GM18909 (cell line): ENCODE results near the gene VPS37B.

Experiments used
- ATAC-seq: cut with Tn5 transposase; IDR thresholded peaks from one replicate; pipeline ENCODE4 v1.9.1; 2021; ENCODE audit warnings: mild to moderate bottlenecking; ENCODE audit not compliant: unreplicated experiment, poor library complexity

VPS37B gene

GRCh38 chr12:122844366-122844971 lies 51.5 kb downstream of the VPS37B start:
- ATAC-seq = no peak

DNA sequence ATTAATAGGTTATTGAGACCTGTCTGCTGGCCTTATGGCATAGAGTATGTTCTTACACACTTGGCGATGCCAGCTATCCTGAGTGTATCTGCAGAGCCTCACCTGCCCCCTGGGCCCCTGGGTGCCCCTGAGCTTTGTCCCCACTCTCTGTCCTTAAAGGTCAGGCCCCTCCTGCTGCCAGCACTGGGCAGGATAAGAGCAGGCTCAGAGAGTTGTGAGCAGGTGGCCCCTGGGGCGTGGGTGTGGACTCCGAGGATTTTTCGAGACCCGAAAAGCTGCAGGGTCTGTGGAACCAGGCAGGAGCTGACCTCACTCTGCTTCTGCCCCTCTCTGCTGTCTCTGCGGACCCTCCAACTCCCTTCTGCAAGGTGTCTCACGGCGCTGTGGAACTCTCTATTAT lies 52.5 kb downstream of the VPS37B start:
- no peak for ATAC-seq

GRCh38 chr12:122842505-122843405 lies 53.2 kb downstream of the VPS37B start:
- no peak for ATAC-seq

GRCh38 chr12:122841544-122842321 lies 54.2 kb downstream of the VPS37B start:
- no peak for ATAC-seq

DNA sequence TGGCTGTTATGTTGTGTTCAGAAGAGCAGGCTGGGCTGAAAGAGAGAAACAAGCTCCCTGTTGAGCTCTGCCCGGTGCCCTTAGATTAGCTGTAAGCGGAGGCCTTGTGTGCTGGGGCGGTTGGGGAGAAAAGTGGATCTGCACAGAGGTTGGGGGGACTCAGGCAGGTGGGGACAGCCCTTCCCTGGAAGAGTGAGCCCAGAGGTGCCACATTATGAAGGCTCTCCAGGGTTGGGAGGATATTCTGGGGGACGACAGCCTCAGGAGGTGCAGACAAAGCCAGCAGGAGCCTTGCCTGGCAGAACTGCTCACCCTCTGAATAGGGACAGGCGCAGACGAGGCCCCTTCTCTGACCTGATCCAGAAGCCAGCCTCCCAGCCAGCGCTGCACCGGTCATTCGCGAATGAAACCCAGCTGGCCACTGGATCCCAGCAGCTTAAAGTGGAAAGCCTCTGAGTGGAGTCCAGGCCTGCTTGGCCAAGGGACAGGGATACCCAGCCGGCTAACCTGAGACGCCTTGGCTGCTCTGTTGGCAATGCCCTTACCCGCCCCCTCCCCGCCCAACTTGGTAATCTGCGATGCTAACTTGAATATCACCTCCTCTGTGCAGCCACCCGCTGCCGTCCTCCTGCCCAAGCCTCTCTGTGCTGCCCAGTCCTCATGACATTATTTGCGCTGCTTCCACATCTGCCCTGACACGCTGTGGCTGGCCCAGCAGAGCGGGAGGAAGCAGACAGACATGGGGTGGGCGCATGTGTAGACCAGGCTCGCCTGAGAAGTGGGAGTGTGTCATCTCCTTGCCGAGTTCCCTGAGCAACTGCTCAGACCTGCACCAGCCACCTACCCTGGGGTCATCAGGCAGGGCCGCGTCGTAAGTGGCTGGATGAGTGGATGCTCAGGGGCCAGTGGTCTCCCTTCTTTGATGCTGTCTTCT lies 55.1 kb downstream of the VPS37B start:
- ATAC-seq = no peak

GRCh38 chr12:122839907-122840554 lies 55.9 kb downstream of the VPS37B start:
- no peak for ATAC-seq

DNA sequence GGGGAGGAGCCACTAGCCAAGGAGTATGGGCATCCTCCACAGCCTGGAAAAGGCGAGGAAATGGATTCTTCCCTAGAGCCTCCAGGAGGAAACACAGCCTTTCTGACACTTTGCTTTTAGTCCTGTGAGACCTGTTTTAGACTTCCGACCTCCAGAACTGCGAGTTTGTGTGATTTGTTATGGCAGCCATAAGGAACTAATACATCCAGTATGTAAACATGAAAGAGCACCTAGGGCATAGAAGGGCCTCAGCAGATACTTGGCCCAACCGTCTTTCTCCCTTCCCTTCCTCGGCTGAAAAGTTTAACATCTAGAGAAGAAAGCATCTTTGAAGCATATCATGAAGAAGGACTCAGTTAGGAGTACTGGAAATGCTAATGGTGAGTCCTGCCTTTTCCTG lies 57.1 kb downstream of the VPS37B start:
- no peak for ATAC-seq

- no peak for ATAC-seq
Measured at GRCh38 chr12:122837306-122838265, 58.3 kb downstream of the VPS37B start.

- peak; percentile 46 for ATAC-seq
Measured at GRCh38 chr12:122836027-122836921, 59.6 kb downstream of the VPS37B start.

DNA sequence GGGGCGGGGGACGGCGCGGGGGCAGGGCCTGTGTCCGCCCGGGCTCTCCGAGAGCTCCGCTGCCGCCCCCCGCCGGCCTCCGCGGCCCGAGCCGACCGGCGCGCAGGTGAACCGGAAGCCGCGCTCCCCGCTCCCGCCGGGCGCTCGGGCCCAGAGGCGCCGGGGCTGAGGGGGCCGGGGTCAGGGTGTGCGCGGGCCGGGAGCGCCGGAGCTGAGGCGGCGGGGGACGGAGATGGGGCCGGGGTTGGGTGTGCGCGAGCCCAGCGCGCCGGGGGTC lies 60.2 kb downstream of the VPS37B start:
- ATAC-seq = peak; percentile 49

- peak; percentile 41 for ATAC-seq
Measured at GRCh38 chr12:122834921-122835749, 60.8 kb downstream of the VPS37B start, which contains the start of gene HIP1R. TSS of gene HIP1R (plus strand) at chr12:122835457. CDS start at chr12:122835551, 94 bp downstream.

- no peak for ATAC-seq
Measured at GRCh38 chr12:122834104-122834920, 61.6 kb downstream of the VPS37B start.

GRCh38 chr12:122830517-122831214 lies 65.3 kb downstream of the VPS37B start:
- no peak for ATAC-seq

GRCh38 chr12:122827258-122827657 lies 68.7 kb downstream of the VPS37B start:
- ATAC-seq = no peak
